Trophoblast cell (in vitro differentiated cells and primary cell): ENCODE data around the gene CACNB2. TPM values are rescaled to one million over a fixed set of nuclear protein-coding genes. Genes with fewer than 3 reads are reported as not detected.

Experiments used
- DNase-seq, 2 donors: peaks; one replicate each; pipeline ENCODE4 v3.0.0-alpha.2; 2016
- H2AFZ ChIP-seq: 2 replicates; pipeline ENCODE4 v1.6.1; 2013; ENCODE audit warnings: low read length, moderate library complexity, mild to moderate bottlenecking; ENCODE audit not compliant: insufficient read depth, poor library complexity
- H2AK5ac ChIP-seq: 2 replicates; pipeline ENCODE4 v1.6.1; 2013; ENCODE audit warnings: mild to moderate bottlenecking, low read length
- H2BK120ac ChIP-seq: 2 replicates; pipeline ENCODE4 v1.6.1; 2013; ENCODE audit warnings: low read length, mild to moderate bottlenecking, moderate library complexity; ENCODE audit not compliant: insufficient read depth, poor library complexity
- H2BK12ac ChIP-seq: 2 replicates; pipeline ENCODE4 v1.6.1; 2013; ENCODE audit warnings: mild to moderate bottlenecking, low read length, moderate library complexity
- H2BK5ac ChIP-seq: 2 replicates; pipeline ENCODE4 v1.6.1; 2013; ENCODE audit warnings: low read length, low read depth, moderate library complexity, mild to moderate bottlenecking; ENCODE audit not compliant: poor library complexity
- H3K14ac ChIP-seq: 2 replicates; pipeline ENCODE4 v1.6.1; 2013; ENCODE audit warnings: mild to moderate bottlenecking, low read length
- H3K18ac ChIP-seq: 2 replicates; pipeline ENCODE4 v1.6.1; 2013; ENCODE audit warnings: mild to moderate bottlenecking, low read length
- H3K23ac ChIP-seq: 2 replicates; pipeline ENCODE4 v1.6.1; 2013; ENCODE audit warnings: low read length
- H3K27ac ChIP-seq: 2 replicates; pipeline ENCODE4 v1.5.1; 2013; ENCODE audit warnings: low read depth, mild to moderate bottlenecking, inconsistent platforms, low read length, moderate library complexity
- H3K27me3 ChIP-seq: 2 replicates; pipeline ENCODE4 v1.6.1; 2013; ENCODE audit warnings: inconsistent platforms, mild to moderate bottlenecking, low read length, moderate library complexity; ENCODE audit not compliant: insufficient read depth
- H3K36me3 ChIP-seq, 2 experiments: 1 replicate in 1 of 2; 2 replicates in 1 of 2; pipeline ENCODE4 v1.6.1; 2013; ENCODE audit warnings: low read length in 2 of 2, mild to moderate bottlenecking in 2 of 2, moderate library complexity in 1 of 2; ENCODE audit not compliant: insufficient read depth in 2 of 2, control insufficient read depth in 1 of 2
- H3K4ac ChIP-seq: 2 replicates; pipeline ENCODE4 v1.6.1; 2013; ENCODE audit warnings: low read depth, mild to moderate bottlenecking, low read length, moderate library complexity
- H3K4me1 ChIP-seq, 2 experiments: 1 replicate in 1 of 2; 2 replicates in 1 of 2; pipeline ENCODE4 v1.6.1; 2013; ENCODE audit warnings: low read length in 2 of 2, mild to moderate bottlenecking in 2 of 2, moderate library complexity in 1 of 2; ENCODE audit not compliant: insufficient read depth in 2 of 2, control insufficient read depth in 1 of 2
- H3K4me2 ChIP-seq: 2 replicates; pipeline ENCODE4 v1.6.1; 2013; ENCODE audit warnings: inconsistent platforms, mild to moderate bottlenecking, low read length, moderate library complexity
- H3K4me3 ChIP-seq: 2 replicates; pipeline ENCODE4 v1.5.1; 2013; ENCODE audit warnings: mild to moderate bottlenecking, low read depth, low read length, inconsistent platforms
- H3K79me1 ChIP-seq: one replicate; pipeline ENCODE4 v1.6.1; 2013; ENCODE audit warnings: low read length
- H3K79me2 ChIP-seq: 2 replicates; pipeline ENCODE4 v1.6.1; 2013; ENCODE audit warnings: low read length, mild to moderate bottlenecking; ENCODE audit not compliant: control insufficient read depth, insufficient read depth, poor library complexity
- H3K9ac ChIP-seq: 2 replicates; pipeline ENCODE4 v1.6.1; 2013; ENCODE audit warnings: mild to moderate bottlenecking, low read length
- H3K9me3 ChIP-seq: 2 replicates; pipeline ENCODE4 v1.6.1; 2013; ENCODE audit warnings: low read depth, mild to moderate bottlenecking, control low read depth, inconsistent platforms, low read length; ENCODE audit not compliant: insufficient read depth
- H4K12ac ChIP-seq: 2 replicates; pipeline ENCODE4 v1.6.1; 2013; ENCODE audit warnings: low read depth, mild to moderate bottlenecking, low read length, moderate library complexity
- H4K8ac ChIP-seq: 2 replicates; pipeline ENCODE4 v1.6.1; 2013; ENCODE audit warnings: low read depth, mild to moderate bottlenecking, low read length, moderate library complexity
- H4K91ac ChIP-seq: one replicate; pipeline ENCODE4 v1.6.1; 2013; ENCODE audit warnings: low read depth, mild to moderate bottlenecking, low read length, moderate library complexity
- WGBS: extraction: QIAGEN DNeasy Blood & Tissue Kit; methylation state at CpG from one replicate; pipeline ENCODE4 v1.1.7; 2013; ENCODE audit warnings: missing lambda C conversion rate; ENCODE audit not compliant: insufficient read length, insufficient coverage; ENCODE audit errors: extremely low coverage; 5-methylcytosine and 5-hydroxymethylcytosine counted together
- polyA plus RNA-seq: library from polyadenylated mRNA; stranded (reverse); fragments of 200-250 nt; gene quantifications from 2 replicates; pipeline ENCODE4 v1.2.3, GENCODE V29; 2013

Gene CACNB2
- polyA plus RNA-seq = 0.28 and 0.34 TPM in 2 replicates

GRCh38 chr10:18140149-18140956, at the start of gene CACNB2:
CACNB2 (plus strand) TSS chr10:18140424.
- no CpG with 5 or more reads among the region's 100 CpGs for WGBS

GRCh38 chr10:18094332-18094731, 45.9 kb upstream of the CACNB2 start:
- Histone ChIP-seq H4K12ac (no peak overlapping the region), H3K4me3 (no peak overlapping the region), H2AFZ (no peak overlapping the region), H3K79me2 (no peaks in the 10 kb centered on the region), H3K9ac (no peak overlapping the region), H3K9me3 (no peaks in the 10 kb centered on the region), H2BK5ac (no peak overlapping the region), H3K4me2 (no peak overlapping the region), H3K27ac (no peak overlapping the region), H3K36me3 (no peaks in the 10 kb centered on the region), H3K4me1 (peaks cover 0 to 3% of the 10 kb centered on the region in 2 experiments), H4K91ac (no peak overlapping the region), H3K27me3 (no peaks in the 10 kb centered on the region), H3K23ac (no peak overlapping the region), H4K8ac (no peak overlapping the region), H2BK120ac (no peak overlapping the region), H3K79me1 (no peaks in the 10 kb centered on the region), H3K4ac (no peak overlapping the region), H3K14ac (no peak overlapping the region), H2AK5ac (no peak overlapping the region), H2BK12ac (no peak overlapping the region), H3K18ac (no peak overlapping the region)
- WGBS = no CpG with 5 or more reads among the region's 4 CpGs
- DNase-seq = peak in 1 of 2 donors; percentile 6

More at GRCh38 chr10:18140149-18140956, at the start of gene CACNB2:
- Histone ChIP-seq H3K27ac (no peak within 1 kb of the TSS), H2AFZ (peak within 1 kb of the TSS; percentile 86), H3K4me3 (peak within 1 kb of the TSS; percentile 80), H3K79me1 (no peaks in the 10 kb centered on the region), H3K36me3 (no peaks in the 10 kb centered on the region), H4K12ac (peak within 1 kb of the TSS; percentile 14), H3K9ac (peak within 1 kb of the TSS; percentile 51), H3K4ac (no peak within 1 kb of the TSS), H3K14ac (peak within 1 kb of the TSS; percentile 19), H2AK5ac (no peak within 1 kb of the TSS), H3K27me3 (peaks cover 6% of the 10 kb centered on the region), H2BK12ac (no peak within 1 kb of the TSS), H3K4me1 (peaks cover 7% of the 10 kb centered on the region in 2 experiments), H3K23ac (no peak within 1 kb of the TSS), H4K91ac (no peak within 1 kb of the TSS), H3K9me3 (no peaks in the 10 kb centered on the region), H3K4me2 (peak within 1 kb of the TSS; percentile 99), H2BK120ac (no peak within 1 kb of the TSS), H4K8ac (peak within 1 kb of the TSS; percentile 74), H3K79me2 (no peaks in the 10 kb centered on the region), H2BK5ac (no peak within 1 kb of the TSS), H3K18ac (peak within 1 kb of the TSS; percentile 27)
- peak in 1 of 2 donors; percentile 42 for DNase-seq

- Histone ChIP-seq H4K91ac (no peak overlapping the region), H3K4me2 (no peak overlapping the region), H3K79me1 (no peaks in the 10 kb centered on the region), H3K36me3 (no peaks in the 10 kb centered on the region), H2AFZ (no peak overlapping the region), H4K8ac (no peak overlapping the region), H2BK12ac (no peak overlapping the region), H3K4me1 (peaks cover 0 to 3% of the 10 kb centered on the region in 2 experiments), H3K79me2 (no peaks in the 10 kb centered on the region), H3K18ac (no peak overlapping the region), H3K14ac (no peak overlapping the region), H2BK120ac (no peak overlapping the region), H3K4ac (no peak overlapping the region), H3K9me3 (no peaks in the 10 kb centered on the region), H3K27ac (no peak overlapping the region), H2AK5ac (no peak overlapping the region), H3K4me3 (no peak overlapping the region), H3K23ac (no peak overlapping the region), H2BK5ac (no peak overlapping the region), H3K27me3 (no peaks in the 10 kb centered on the region), H4K12ac (no peak overlapping the region), H3K9ac (no peak overlapping the region)
- DNase-seq = peak; percentile 59 to 74
- no CpG with 5 or more reads among the region's 2 CpGs for WGBS
These were observed 45.4 kb upstream of the CACNB2 start for GRCh38 chr10:18094793-18095192.

- Histone ChIP-seq H3K4me1 (peaks cover 0 to 3% of the 10 kb centered on the region in 2 experiments), H4K12ac (no peak overlapping the region), H2AK5ac (no peak overlapping the region), H4K8ac (no peak overlapping the region), H2AFZ (no peak overlapping the region), H3K27ac (no peak overlapping the region), H2BK5ac (no peak overlapping the region), H3K23ac (no peak overlapping the region), H3K9me3 (no peaks in the 10 kb centered on the region), H3K79me2 (no peaks in the 10 kb centered on the region), H3K14ac (no peak overlapping the region), H3K4ac (no peak overlapping the region), H3K27me3 (no peaks in the 10 kb centered on the region), H3K9ac (no peak overlapping the region), H2BK12ac (no peak overlapping the region), H3K18ac (no peak overlapping the region), H3K36me3 (no peaks in the 10 kb centered on the region), H3K4me2 (no peak overlapping the region), H4K91ac (no peak overlapping the region), H3K4me3 (no peak overlapping the region), H2BK120ac (no peak overlapping the region), H3K79me1 (no peaks in the 10 kb centered on the region)
- no CpG with 5 or more reads among the region's 2 CpGs for WGBS
- no peak for DNase-seq
These were observed 42.7 kb upstream of the CACNB2 start for GRCh38 chr10:18097524-18097923.
